Measurements from ENCODE around the gene TTI1. TPM values are rescaled to one million over a fixed set of nuclear protein-coding genes. Genes with fewer than 3 reads are reported as not detected.

Gene TTI1
- total and polyA plus RNA-seq, 2 experiments from 2014 or later = 17.8 to 56.4 TPM

GRCh38 chr20:38001981-38002380 lies 31.3 kb downstream of the TTI1 start (continued):
- TF ChIP-seq POLR2AphosphoS5 (IDR thresholded peaks at IDR 0.05; ENCODE audit: low read depth) = no peak

GRCh38 chr20:38001173-38001875 lies 31.9 kb downstream of the TTI1 start:
- H3K4me3 Mint-ChIP-seq = no peak overlapping the region
- Histone ChIP-seq H3K4me2 (no peak overlapping the region), H3K27ac (ENCODE audit: low read depth) (no peak overlapping the region), H3K4me1 (ENCODE audit: insufficient read depth) (no peaks in the 10 kb centered on the region), H3K4me3 (no peak overlapping the region), H3K9me2 (ENCODE audit: insufficient read depth) (no peaks in the 10 kb centered on the region), H3F3A (replicated peaks; ENCODE audit: low read depth) (no peaks in the 10 kb centered on the region), H4K20me1 (replicated peaks; ENCODE audit: insufficient read depth) (peaks cover 11% of the 10 kb centered on the region), H2AFZ (no peak overlapping the region), H3K36me3 (ENCODE audit: insufficient read depth) (peaks cover 56% of the 10 kb centered on the region), H3K79me2 (replicated peaks; ENCODE audit: insufficient read depth) (no peaks in the 10 kb centered on the region), H3K27me3 (ENCODE audit: insufficient read depth) (no peaks in the 10 kb centered on the region)
- ATAC-seq (no peak), DNase-seq (ENCODE audit: low spot score) (no peak)
- H3K4me1 Mint-ChIP-seq = no peaks in the 10 kb centered on the region
- no peaks in the 10 kb centered on the region for H3K9me3 Mint-ChIP-seq
- peaks cover 3% of the 10 kb centered on the region for H3K27me3 Mint-ChIP-seq (ENCODE audit: insufficient read depth, low read depth, poor library complexity)
- peaks cover 57% of the 10 kb centered on the region for H3K36me3 Mint-ChIP-seq (ENCODE audit: low read depth)
- TF ChIP-seq POLR2AphosphoS5 (IDR thresholded peaks at IDR 0.05; ENCODE audit: low read depth) (no peak), REST (IDR thresholded peaks at IDR 0.05; ENCODE audit: unreplicated experiment) (no peak), EZH2 (IDR thresholded peaks at IDR 0.05; ENCODE audit: low read depth, unreplicated experiment) (no peak), EZH2phosphoT487 (IDR thresholded peaks at IDR 0.05; ENCODE audit: unreplicated experiment) (no peak), STAT1 (IDR thresholded peaks at IDR 0.05; ENCODE audit: unreplicated experiment) (no peak), ZNF462 (CRISPR knock-in tag; IDR thresholded peaks at IDR 0.05) (no peak), JUNB (IDR thresholded peaks at IDR 0.05; ENCODE audit: unreplicated experiment) (no peak), ZNF114 (CRISPR knock-in tag; IDR thresholded peaks at IDR 0.05) (no peak), ETS1 (IDR thresholded peaks at IDR 0.05) (no peak), NANOG (IDR thresholded peaks at IDR 0.05; ENCODE audit: borderline replicate concordance) (no peak)
- no peak overlapping the region for H3K27ac Mint-ChIP-seq
